Thymus (tissue), 11 donors: ENCODE data around the gene PDLIM5. TPM values are rescaled to one million over a fixed set of nuclear protein-coding genes. Genes with fewer than 3 reads are reported as not detected.
"Not testable (repeated sequence)": the region's sequence is repeated elsewhere in the genome, so short reads cannot be mapped to it uniquely, and the experiment has no call there.

Experiments
- DNase-seq, 9 donors: peaks; one replicate each; pipeline ENCODE4 v3.0.0-alpha.2; 2013; ENCODE audit warnings: low spot score in 9 of 9, low read depth in 6 of 9, missing footprints in 1 of 9
- H3K27ac ChIP-seq, 2 donors: one replicate each; pipeline ENCODE4 v1.5.1; 2013; ENCODE audit warnings: control low read depth in 1 of 2, low read depth in 1 of 2, low read length in 1 of 2, mild to moderate bottlenecking in 1 of 2, moderate library complexity in 1 of 2
- H3K27me3 ChIP-seq, 2 donors: one replicate each; pipeline ENCODE4 v1.5.1; 2013; ENCODE audit warnings: low read length in 1 of 2; ENCODE audit not compliant: control insufficient read depth in 2 of 2, insufficient read depth in 1 of 2
- H3K36me3 ChIP-seq, 2 donors: one replicate each; pipeline ENCODE4 v1.5.1; 2013; ENCODE audit warnings: low read length in 1 of 2, mild to moderate bottlenecking in 1 of 2, moderate library complexity in 1 of 2; ENCODE audit not compliant: control insufficient read depth in 2 of 2, insufficient read depth in 2 of 2
- H3K4me1 ChIP-seq, 2 donors: one replicate each; pipeline ENCODE4 v1.5.1; 2013; ENCODE audit warnings: low read length in 2 of 2; ENCODE audit not compliant: control insufficient read depth in 2 of 2, insufficient read depth in 2 of 2
- H3K4me3 ChIP-seq, 2 donors: one replicate each; pipeline ENCODE4 v1.5.1; 2013; ENCODE audit warnings: low read length in 2 of 2, control low read depth in 1 of 2, mild to moderate bottlenecking in 1 of 2
- H3K9me3 ChIP-seq, 2 donors: one replicate each; pipeline ENCODE4 v1.5.1; 2013; ENCODE audit warnings: low read length in 1 of 2, mild to moderate bottlenecking in 1 of 2; ENCODE audit not compliant: control insufficient read depth in 2 of 2, insufficient read depth in 1 of 2
- WGBS: extraction: QIAGEN DNeasy Blood & Tissue Kit; methylation state at CpG from one replicate; pipeline ENCODE4 v1.1.7; 2013; 5-methylcytosine and 5-hydroxymethylcytosine counted together
- polyA plus RNA-seq: library from polyadenylated mRNA; stranded (reverse); fragments of 200-250 nt; gene quantifications from one replicate; pipeline ENCODE4 v1.2.3, GENCODE V29; 2013
- total RNA-seq: library from RNA; stranded (reverse); fragments of 120-200 nt; gene quantifications from one replicate; pipeline ENCODE4 v1.2.4, GENCODE V29; 2013
- donor health status: healthy.

PDLIM5 gene
- total and polyA plus RNA-seq, 2 donors: 12.4 to 25.5 TPM

GRCh38 chr4:94615451-94615850 lies 163.7 kb downstream of the PDLIM5 start:
- no peak for DNase-seq
- Histone ChIP-seq H3K4me3 (no peak overlapping the region), H3K27me3 (no peaks in the 10 kb centered on the region), H3K27ac (no peak overlapping the region), H3K4me1 (peaks cover 0 to 5% of the 10 kb centered on the region in 2 donors), H3K36me3 (peaks cover 0 to 3% of the 10 kb centered on the region in 2 donors), H3K9me3 (no peaks in the 10 kb centered on the region)
- WGBS: 96% methylated on average over 4 of the region's 4 CpGs

- WGBS: 36% methylated on average over 6 of the region's 6 CpGs
- Histone ChIP-seq H3K9me3 (no peaks in the 10 kb centered on the region), H3K4me3 (no peak overlapping the region), H3K36me3 (peaks cover 0 to 3% of the 10 kb centered on the region in 2 donors), H3K4me1 (no peaks in the 10 kb centered on the region), H3K27me3 (no peaks in the 10 kb centered on the region), H3K27ac (no peak overlapping the region)
- DNase-seq: peak in 7 of 9 donors; percentile 6 to 68 (median 30)
These were observed 169.8 kb downstream of the PDLIM5 start for GRCh38 chr4:94621491-94622080.

GRCh38 chr4:94623126-94623911 lies 171.6 kb downstream of the PDLIM5 start:
- Histone ChIP-seq H3K27ac (no peak overlapping the region), H3K9me3 (no peaks in the 10 kb centered on the region), H3K36me3 (no peaks in the 10 kb centered on the region), H3K4me3 (no peak overlapping the region), H3K27me3 (no peaks in the 10 kb centered on the region), H3K4me1 (no peaks in the 10 kb centered on the region)
- 98% methylated on average over 3 of the region's 3 CpGs for WGBS
- no peak for DNase-seq

GRCh38 chr4:94626942-94627341 lies 175.2 kb downstream of the PDLIM5 start:
- H3K4me1 ChIP-seq: no peaks in the 10 kb centered on the region
- no peaks in the 10 kb centered on the region for H3K9me3 ChIP-seq
- H3K36me3 ChIP-seq: no peaks in the 10 kb centered on the region
- H3K4me3 ChIP-seq: no peak overlapping the region
- H3K27me3 ChIP-seq: no peaks in the 10 kb centered on the region
- over 99% methylated on average over 3 of the region's 3 CpGs for WGBS
- DNase-seq: no peak
- H3K27ac ChIP-seq: no peak overlapping the region

GRCh38 chr4:94629058-94629457 lies 177.3 kb downstream of the PDLIM5 start:
- H3K27me3 ChIP-seq, H3K4me3 ChIP-seq, DNase-seq, H3K4me1 ChIP-seq, H3K9me3 ChIP-seq, H3K27ac ChIP-seq, H3K36me3 ChIP-seq: not testable (repeated sequence)
- WGBS: 98% methylated on average over 8 of the region's 8 CpGs

- WGBS: 98% methylated on average over 2 of the region's 2 CpGs
- Histone ChIP-seq H3K9me3 (no peaks in the 10 kb centered on the region), H3K27me3 (no peaks in the 10 kb centered on the region), H3K27ac (no peak overlapping the region), H3K4me1 (no peaks in the 10 kb centered on the region), H3K4me3 (no peak overlapping the region), H3K36me3 (no peaks in the 10 kb centered on the region)
- no peak for DNase-seq
These were observed 178.1 kb downstream of the PDLIM5 start for GRCh38 chr4:94629837-94630236.

GRCh38 chr4:94634271-94634670 lies 182.5 kb downstream of the PDLIM5 start:
- H3K4me1 ChIP-seq: no peaks in the 10 kb centered on the region
- no peak for DNase-seq
- WGBS: 95% methylated on average over 2 of the region's 2 CpGs

GRCh38 chr4:94635177-94635576 lies 183.4 kb downstream of the PDLIM5 start:
- Histone ChIP-seq H3K4me1 (no peaks in the 10 kb centered on the region), H3K27me3 (no peaks in the 10 kb centered on the region), H3K36me3 (no peaks in the 10 kb centered on the region), H3K9me3 (no peaks in the 10 kb centered on the region), H3K4me3 (no peak overlapping the region), H3K27ac (no peak overlapping the region)
- WGBS: over 99% methylated on average over 2 of the region's 2 CpGs
- no peak for DNase-seq

More at GRCh38 chr4:94634271-94634670, 182.5 kb downstream of the PDLIM5 start:
- Histone ChIP-seq H3K4me3 (no peak overlapping the region), H3K27me3 (no peaks in the 10 kb centered on the region), H3K36me3 (no peaks in the 10 kb centered on the region), H3K9me3 (no peaks in the 10 kb centered on the region), H3K27ac (no peak overlapping the region)

- no peak overlapping the region for H3K27ac ChIP-seq
- no peaks in the 10 kb centered on the region for H3K4me1 ChIP-seq
- H3K9me3 ChIP-seq: no peaks in the 10 kb centered on the region
- no peaks in the 10 kb centered on the region for H3K27me3 ChIP-seq
- no peak for DNase-seq
- H3K36me3 ChIP-seq: no peaks in the 10 kb centered on the region
- no peak overlapping the region for H3K4me3 ChIP-seq
- 98% methylated on average over 2 of the region's 2 CpGs for WGBS
These were observed 184.3 kb downstream of the PDLIM5 start for GRCh38 chr4:94636004-94636403.
